SK-N-SH (cell line): ENCODE results near the gene GPR146. TPM values are rescaled to one million over a fixed set of nuclear protein-coding genes. Genes with fewer than 3 reads are reported as not detected.

ENCODE experiments used
- CTCF ChIA-PET: fragments of 300-600, 350-600 bp; formaldehyde crosslinking; extraction: SDS; loops from one replicate; lab custom pipeline; 2021; lab: Yijun Ruan, JAX
- POLR2A ChIA-PET: fragments of 350-600 bp; sonication (Branson Sonifier 250); formaldehyde crosslinking; extraction: SDS; loops from one replicate; lab custom pipeline; 2020; ENCODE audit warnings: antibody characterized with exemption, inconsistent platforms; lab: Yijun Ruan, JAX
- DNase-seq: peaks from one replicate; pipeline ENCODE4 v3.0.0; 2012
- H2AFZ ChIP-seq: fragments of 200-600 bp; sonication (generic); 2 replicates; pipeline ENCODE4 v1.8.1; 2016; ENCODE audit warnings: antibody characterized with exemption, mild to moderate bottlenecking, low read depth
- H3F3A ChIP-seq: fragments of 200-600 bp; sonication (generic); replicated peaks from 2 replicates; pipeline ENCODE3; 2016; ENCODE audit warnings: antibody characterized with exemption, mild to moderate bottlenecking; ENCODE audit not compliant: insufficient read depth
- H3K27ac ChIP-seq, 2 experiments: fragments of 200-500 bp in 1 of 2; fragments of 200-600 bp in 1 of 2; sonication (Bioruptor generic) in 1 of 2; sonication (generic), shearing (Covaris generic) in 1 of 2; 2 replicates each; pipeline versions ENCODE4 v1.5.1 to v1.6.1; 2014 to 2016; ENCODE audit warnings: low read depth in 2 of 2, inconsistent platforms in 1 of 2, low read length in 1 of 2, mild to moderate bottlenecking in 1 of 2, mixed read lengths in 1 of 2
- H3K27me3 ChIP-seq: fragments of 200-600 bp; sonication (generic), shearing (Covaris generic); 2 replicates; pipeline ENCODE4 v1.6.1; 2016; ENCODE audit warnings: mixed run types; ENCODE audit not compliant: insufficient read depth
- H3K36me3 ChIP-seq, 2 experiments: fragments of 200-500 bp in 1 of 2; fragments of 200-600 bp in 1 of 2; sonication (Bioruptor generic) in 1 of 2; sonication (generic) in 1 of 2; replicated peaks in 1 of 2; 2 replicates each; pipeline versions ENCODE3 to v1.5.1; 2014 to 2016; ENCODE audit warnings: low read length in 1 of 2, mild to moderate bottlenecking in 1 of 2; ENCODE audit not compliant: insufficient read depth in 2 of 2, control insufficient read depth in 1 of 2
- H3K4me1 ChIP-seq, 2 experiments: fragments of 200-500 bp in 1 of 2; fragments of 200-600 bp in 1 of 2; sonication (Bioruptor generic) in 1 of 2; sonication (generic), shearing (Covaris generic) in 1 of 2; 2 replicates each; pipeline versions ENCODE4 v1.5.1 to v1.6.1; 2014 to 2016; ENCODE audit warnings: low read depth in 1 of 2, low read length in 1 of 2, mixed run types in 1 of 2; ENCODE audit not compliant: insufficient read depth in 2 of 2, control insufficient read depth in 1 of 2
- H3K4me2 ChIP-seq: fragments of 200-600 bp; sonication (generic), shearing (Covaris generic); 2 replicates; pipeline ENCODE4 v1.6.1; 2017; ENCODE audit warnings: mixed run types
- H3K4me3 ChIP-seq, 2 experiments: fragments of 200-500 bp in 1 of 2; fragments of 200-600 bp in 1 of 2; sonication (Bioruptor generic) in 1 of 2; sonication (generic), shearing (Covaris generic) in 1 of 2; 2 replicates each; pipeline versions ENCODE4 v1.5.1 to v1.8.1; 2014 to 2016; ENCODE audit warnings: low read depth in 2 of 2, inconsistent platforms in 1 of 2, low read length in 1 of 2, mild to moderate bottlenecking in 1 of 2, mixed read lengths in 1 of 2, moderate library complexity in 1 of 2
- H3K79me2 ChIP-seq: fragments of 200-600 bp; sonication (generic); 2 replicates; pipeline ENCODE4 v1.8.1; 2017; ENCODE audit warnings: mild to moderate bottlenecking; ENCODE audit not compliant: insufficient read depth
- H3K9ac ChIP-seq: fragments of 200-600 bp; sonication (generic); 2 replicates; pipeline ENCODE4 v1.6.1; 2017; ENCODE audit warnings: mixed run types
- H3K9me2 ChIP-seq: fragments of 200-600 bp; sonication (generic); 2 replicates; pipeline ENCODE4 v1.6.1; 2017; ENCODE audit warnings: mixed run types
- H3K9me3 ChIP-seq: fragments of 200-600 bp; sonication (generic); 2 replicates; pipeline ENCODE4 v1.6.1; 2017; ENCODE audit warnings: mixed run types, mild to moderate bottlenecking, moderate library complexity
- H4K20me1 ChIP-seq: fragments of 200-600 bp; sonication (generic); 2 replicates; pipeline ENCODE4 v1.6.1; 2017; ENCODE audit warnings: mild to moderate bottlenecking, mixed run types; ENCODE audit not compliant: insufficient read depth
- ELF1 ChIP-seq: IDR thresholded peaks from 2 replicates; pipeline ENCODE4 v1.4.0; 2012
- EP300 ChIP-seq, 2 experiments: IDR thresholded peaks; 2 replicates each; pipeline versions ENCODE4 v1.4.0 to v1.6.1; 2012; ENCODE audit warnings: borderline replicate concordance in 1 of 2, low read depth in 1 of 2, low read length in 1 of 2
- EZH2phosphoT487 ChIP-seq: fragments of 200-600 bp; sonication (generic); IDR thresholded peaks from 2 replicates; pipeline ENCODE4 v1.6.1; 2017; ENCODE audit warnings: low read depth, mixed run types, mild to moderate bottlenecking, antibody characterized with exemption, moderate library complexity, borderline replicate concordance
- GABPA ChIP-seq: IDR thresholded peaks from 2 replicates; pipeline ENCODE4 v1.4.0; 2012; ENCODE audit warnings: low read depth, mild to moderate bottlenecking
- GATA2 ChIP-seq: sonication (generic); formaldehyde crosslinking; IDR thresholded peaks from 2 replicates; pipeline ENCODE4 v1.5.0; 2020; ENCODE audit warnings: mild to moderate bottlenecking, missing genetic modification reagents
- MEF2A ChIP-seq: IDR thresholded peaks from 2 replicates; pipeline ENCODE4 v1.4.0; 2012; ENCODE audit warnings: low read depth, borderline replicate concordance
- MXI1 ChIP-seq: IDR thresholded peaks from 2 replicates; pipeline ENCODE4 v1.6.1; 2012; ENCODE audit warnings: mild to moderate bottlenecking, low read depth, low read length, improper control_type of control experiment
- NFIC ChIP-seq: IDR thresholded peaks from 2 replicates; pipeline ENCODE4 v1.4.0; 2012; ENCODE audit warnings: borderline replicate concordance
- PBX3 ChIP-seq: IDR thresholded peaks from 2 replicates; pipeline ENCODE4; 2012
- RAD21 ChIP-seq: IDR thresholded peaks from 2 replicates; pipeline ENCODE4 v1.6.1; 2012; ENCODE audit warnings: mild to moderate bottlenecking, low read length
- RFX5 ChIP-seq: IDR thresholded peaks from 2 replicates; pipeline ENCODE4 v1.6.1; 2012; ENCODE audit warnings: mild to moderate bottlenecking, improper control_type of control experiment, low read length
- RXRA ChIP-seq: IDR thresholded peaks from 2 replicates; pipeline ENCODE4 v1.4.0; 2012; ENCODE audit warnings: low read depth, mild to moderate bottlenecking, borderline replicate concordance
- TAF1 ChIP-seq: IDR thresholded peaks from 2 replicates; pipeline ENCODE4 v1.6.1; 2012; ENCODE audit warnings: low read depth, mild to moderate bottlenecking, low read length, moderate library complexity, borderline replicate concordance
- TCF12 ChIP-seq: IDR thresholded peaks from 2 replicates; pipeline ENCODE4 v1.4.0; 2012
- TEAD4 ChIP-seq: IDR thresholded peaks from 2 replicates; pipeline ENCODE4 v1.4.0; 2012; ENCODE audit warnings: mild to moderate bottlenecking, borderline replicate concordance; ENCODE audit not compliant: insufficient read depth
- USF1 ChIP-seq: IDR thresholded peaks from 2 replicates; pipeline ENCODE4 v1.4.0; 2012; ENCODE audit warnings: low read depth, borderline replicate concordance
- USF2 ChIP-seq: fragments of 150-350 bp; IDR thresholded peaks from 2 replicates; pipeline ENCODE4 v1.6.1; 2017; ENCODE audit warnings: antibody characterized with exemption, low read length, low read depth, borderline replicate concordance
- WGBS: methylation state at CpG from one replicate; pipeline ENCODE4 v1.1.6; 2017; ENCODE audit warnings: low lambda C conversion rate; 5-methylcytosine and 5-hydroxymethylcytosine counted together
- polyA plus RNA-seq, 3 experiments: library from polyadenylated mRNA; depleted of rRNA; stranded (reverse); fragments of >200 nt; gene quantifications; 2 replicates each; pipeline ENCODE4 v1.2.3, GENCODE V29; 2012

GPR146 gene
- polyA plus RNA-seq, 1 of the 3 experiments (the other 2 are of a cell fraction), result 1.4 TPM

GRCh38 chr7:1083729-1084657 is 39.6 kb downstream of the GPR146 start:
- DNase-seq, result no peak

More at GRCh38 chr7:1083729-1084657, 39.6 kb downstream of the GPR146 start:
- ChIA-PET CTCF (interaction anchor here (0.8 to 10.2 kb wide), 6 partner anchors 11 to 91 kb away, joined by 3 to 126 read pairs (median 31); no protein-coding TSS in a partner anchor), POLR2A (no interaction called here)
- Histone ChIP-seq H3K4me3 (no peak overlapping the region), H3K79me2 (peaks cover 12% of the 10 kb centered on the region; the same call in 1 of the 2 replicates), H3K4me2 (no peak overlapping the region), H3K36me3 (peaks cover 0 to 6% of the 10 kb centered on the region in 2 experiments), H3K9ac (no peak overlapping the region), H2AFZ (no peak overlapping the region), H3K27me3 (no peaks in the 10 kb centered on the region), H3K27ac (no peak overlapping the region), H3F3A (peaks cover 21% of the 10 kb centered on the region), H4K20me1 (peaks cover 11% of the 10 kb centered on the region), H3K9me2 (no peaks in the 10 kb centered on the region), H3K4me1 (peaks cover 25 to 59% of the 10 kb centered on the region in 2 experiments), H3K9me3 (no peaks in the 10 kb centered on the region)
- TF ChIP-seq EP300 (IDR thresholded peaks at IDR 0.05; ENCODE audit: borderline replicate concordance in 1 of 2, low read depth in 1 of 2, low read length in 1 of 2) (no peak), TEAD4 (no peak), MXI1 (no peak), RXRA (no peak), MEF2A (no peak), USF1 (no peak), GATA2 (CRISPR knock-in tag) (no peak), RAD21 (no peak), USF2 (no peak), TCF12 (no peak), GABPA (no peak), ELF1 (no peak), NFIC (no peak), TAF1 (no peak), PBX3 (no peak), EZH2phosphoT487 (no peak), RFX5 (no peak)
- 94% methylated on average over 41 of the region's 45 CpGs for WGBS
